NCI-H2196 (cell line): ENCODE results near the gene USO1.
A peak's percentile ranks its signal among the peaks of the same experiment; 100 is the strongest.
"Not testable (repeated sequence)": the region's sequence is repeated elsewhere in the genome, so short reads cannot be mapped to it uniquely, and the experiment has no call there.

ENCODE experiments used
- DNase-seq: peaks from one replicate; lab custom pipeline; 2025; ENCODE audit not compliant: unreplicated experiment; lab: John Stamatoyannopoulos, UW

USO1 gene

DNA sequence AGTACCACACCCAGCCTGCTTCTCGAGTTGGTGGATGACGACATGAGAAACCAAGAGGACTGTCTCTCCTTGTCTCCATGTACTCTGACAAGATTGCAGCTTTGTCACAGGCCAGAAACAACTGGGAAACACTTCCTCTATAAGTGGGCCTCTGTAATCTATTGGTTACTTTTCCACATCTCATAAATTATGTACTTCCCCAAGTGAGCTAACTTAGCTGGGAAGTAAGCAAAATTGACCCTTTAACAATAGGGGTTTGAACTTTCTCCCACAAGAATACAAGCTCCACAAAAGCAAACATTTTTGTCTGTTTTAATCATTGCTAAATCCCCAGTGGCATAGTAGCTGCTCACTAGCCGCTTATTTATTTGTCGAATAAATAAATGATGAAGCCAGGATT is 14.1 kb upstream of the USO1 start:
- DNase-seq, result no peak

DNA sequence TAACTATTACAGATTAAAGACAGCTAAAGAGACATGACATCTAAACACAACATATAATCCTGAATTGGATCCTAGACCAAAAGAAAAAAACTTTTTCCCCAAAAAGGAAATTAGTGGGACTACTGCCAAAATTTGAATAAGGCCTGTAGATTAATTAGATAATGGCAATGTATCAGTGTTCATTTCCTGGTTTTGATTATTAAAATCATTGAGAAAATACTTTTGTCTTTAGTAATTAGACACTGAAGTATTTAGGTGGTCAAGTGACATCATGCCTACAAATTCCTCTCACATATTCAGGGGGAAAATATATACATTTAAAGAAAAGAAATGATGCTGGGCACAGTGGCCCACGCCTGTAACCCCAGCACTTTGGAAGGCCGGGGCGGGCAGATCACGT is 10.4 kb upstream of the USO1 start:
- DNase-seq, result no peak

- DNase-seq, result no peak
Observed at GRCh38 chr4:75714704-75715103, 9.7 kb upstream of the USO1 start.

GRCh38 chr4:75715105-75715799 is 9.1 kb upstream of the USO1 start:
- DNase-seq, result no peak

- not testable (repeated sequence) for DNase-seq
Observed at GRCh38 chr4:75716054-75716453, 8.3 kb upstream of the USO1 start.

DNA sequence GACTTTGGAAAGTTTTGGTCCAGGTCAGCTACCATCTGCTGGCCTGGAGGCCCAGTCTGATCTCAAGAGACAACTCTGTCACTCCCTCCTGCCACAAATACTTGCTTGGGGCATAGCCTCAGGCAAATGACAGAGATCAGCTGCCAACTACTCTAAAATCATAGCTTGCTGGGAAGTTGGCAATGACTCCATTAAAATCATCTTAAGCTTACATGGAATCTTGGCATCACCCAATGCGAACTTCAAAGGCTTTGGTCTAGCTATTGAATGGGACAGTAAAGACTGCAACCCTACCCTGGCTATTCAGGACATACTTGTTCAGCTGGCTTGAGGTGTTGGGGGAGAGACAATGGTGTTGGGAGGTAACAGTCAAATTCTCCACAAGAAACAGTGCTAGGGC is 7.0 kb upstream of the USO1 start:
- no peak for DNase-seq

DNA sequence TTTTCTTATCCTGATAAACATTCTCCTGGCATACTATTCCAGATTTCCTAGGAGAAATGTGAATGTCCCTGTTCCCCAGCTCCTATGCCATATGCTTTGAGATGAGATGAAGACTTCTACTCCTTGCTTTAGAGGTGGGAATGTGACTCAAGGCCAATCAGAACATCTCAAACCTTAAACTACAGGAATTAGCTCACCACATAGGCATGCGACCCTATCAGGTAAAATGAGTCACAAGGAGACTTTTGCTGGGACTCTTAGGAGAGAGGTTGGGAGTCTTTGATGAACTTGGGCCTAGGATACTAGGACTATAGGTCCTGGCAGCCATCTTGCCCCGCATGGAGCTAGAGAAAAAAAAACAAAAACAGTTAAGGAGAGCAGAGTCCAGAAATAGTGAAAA is 5.8 kb upstream of the USO1 start:
- no peak for DNase-seq

DNA sequence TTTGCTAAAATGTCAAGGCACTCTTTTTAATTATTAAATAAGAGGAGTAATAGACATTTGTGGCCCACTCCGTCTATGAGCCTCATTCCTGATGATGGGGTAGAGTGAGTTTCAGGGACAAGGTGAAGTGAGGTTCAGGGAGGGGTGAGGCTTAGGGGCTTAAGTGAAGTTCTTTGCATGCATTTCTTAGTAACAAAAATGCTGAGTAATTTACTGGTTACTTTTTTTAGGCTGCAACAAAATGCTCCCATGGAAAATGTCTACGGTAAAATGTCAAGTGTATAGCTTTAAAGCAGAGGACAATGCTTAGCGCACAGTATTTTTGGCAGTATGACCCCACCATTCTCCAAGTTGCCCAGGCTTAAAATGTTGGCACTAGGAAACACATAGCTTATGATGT is 2.0 kb upstream of the USO1 start:
- no peak for DNase-seq

DNA sequence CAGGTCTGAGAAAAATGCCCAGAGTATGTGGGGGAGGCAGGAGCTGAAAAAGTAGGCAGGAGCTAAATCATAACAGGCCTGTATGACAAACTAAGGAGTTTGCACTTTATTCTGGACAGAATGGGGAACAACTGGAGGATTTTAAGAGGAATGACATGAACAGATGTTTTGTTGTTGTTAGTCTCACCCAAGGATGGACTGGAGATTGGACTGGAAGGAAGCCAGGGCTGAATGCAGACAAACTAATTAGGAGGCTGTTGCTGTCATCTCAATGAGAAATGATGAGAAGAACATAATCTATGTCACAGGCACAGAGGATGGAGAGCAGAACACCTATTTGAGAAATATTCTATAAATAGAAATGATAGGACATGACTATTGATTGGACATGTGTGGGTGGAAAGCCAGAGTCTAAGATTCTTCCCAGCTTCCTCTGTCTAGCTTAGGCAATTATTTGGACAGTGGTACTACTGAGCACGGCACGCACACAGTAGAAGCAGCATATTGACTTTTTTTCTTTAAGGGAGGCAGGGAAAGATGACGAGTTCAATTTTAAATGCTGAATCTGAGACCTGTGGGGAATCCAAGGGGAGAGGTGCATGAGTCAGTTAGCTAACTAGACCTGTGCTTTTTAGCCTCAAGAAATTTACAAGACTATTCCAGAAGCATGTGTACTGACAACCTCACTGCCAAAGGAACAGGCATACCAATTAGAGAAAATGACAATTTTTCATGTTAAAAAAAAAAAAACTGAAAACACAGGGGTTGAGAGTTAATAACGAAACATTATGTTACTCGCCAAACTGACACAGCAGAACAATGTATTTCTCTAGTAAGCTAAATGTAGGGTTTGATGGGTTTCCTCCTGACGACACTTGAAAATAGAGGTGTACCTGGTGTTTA is 963 bp upstream of the USO1 start:
- no peak for DNase-seq

DNA sequence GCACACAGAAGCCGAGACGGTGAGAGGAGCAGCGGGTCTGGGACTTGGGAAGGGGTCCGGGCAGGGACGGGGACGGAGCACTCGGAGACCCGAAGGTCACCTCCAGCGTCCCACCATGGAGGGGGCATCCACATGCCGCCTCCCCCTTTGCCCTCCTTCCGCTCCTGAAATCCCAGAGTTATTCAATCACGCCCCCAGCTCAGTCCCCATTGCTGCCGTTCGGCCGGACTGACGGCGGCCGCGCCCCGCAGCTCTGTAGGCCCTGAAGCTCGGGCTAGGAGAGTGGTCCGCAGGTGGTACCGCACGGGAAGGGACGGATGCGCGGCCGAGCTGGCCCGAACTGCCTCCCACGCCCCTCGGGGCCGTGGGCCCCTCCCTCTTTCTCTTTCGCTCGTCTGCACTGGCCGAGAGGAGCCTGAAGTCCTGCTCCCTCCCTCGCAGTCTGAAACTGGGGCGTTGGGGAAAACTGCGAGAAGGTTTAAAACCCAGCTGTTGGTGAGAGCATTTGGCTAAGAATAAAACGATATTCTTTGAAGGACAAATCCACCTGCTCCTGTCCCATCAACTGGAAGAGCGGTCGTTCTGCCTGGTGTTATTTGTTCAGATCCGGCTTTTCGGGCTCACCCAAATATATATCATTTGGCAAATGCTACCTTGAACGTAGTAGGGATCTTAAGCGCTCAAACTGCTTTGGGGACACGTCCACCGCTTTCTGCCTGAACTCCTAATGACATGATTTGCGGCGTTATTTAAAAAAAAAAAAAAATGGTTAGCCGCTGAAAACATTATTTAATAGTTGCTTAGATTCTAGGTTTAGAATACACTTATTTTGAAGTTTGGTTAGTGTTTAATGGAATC is 719 bp downstream of the USO1 start:
- peak; percentile 17 for DNase-seq

DNA sequence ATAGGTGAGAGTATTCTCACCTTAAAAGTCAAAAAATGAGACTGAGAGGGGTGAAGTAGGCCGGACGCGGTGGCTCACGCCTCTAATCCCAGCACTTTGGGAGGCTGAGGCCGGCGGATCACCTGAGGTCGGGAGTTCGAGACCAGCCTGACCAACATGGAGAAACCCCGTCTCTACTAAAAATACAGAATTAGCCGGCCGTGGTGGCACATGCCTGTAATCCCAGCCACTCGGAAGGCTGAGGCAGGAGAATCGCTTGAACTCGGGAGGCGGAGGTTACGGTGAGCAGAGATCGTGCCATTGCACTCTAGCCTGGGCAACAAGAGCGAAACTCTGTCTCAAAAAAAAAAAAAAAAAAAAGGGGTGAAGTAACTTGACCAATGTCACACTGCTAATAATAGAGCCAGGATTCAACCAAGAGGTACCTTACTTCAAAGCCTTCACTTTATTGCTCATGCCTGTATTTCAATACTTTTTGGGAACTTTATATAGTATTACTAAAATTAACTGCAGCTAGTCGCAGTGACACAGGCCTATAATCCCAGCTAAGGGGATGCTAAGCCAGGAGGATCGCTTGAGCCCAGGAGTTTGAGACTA is 1.7 kb downstream of the USO1 start:
- DNase-seq, result not testable (repeated sequence)

- no peak for DNase-seq
Observed at GRCh38 chr4:75726577-75726976, 2.2 kb downstream of the USO1 start.

GRCh38 chr4:75727073-75727472 is 2.7 kb downstream of the USO1 start:
- no peak for DNase-seq

DNA sequence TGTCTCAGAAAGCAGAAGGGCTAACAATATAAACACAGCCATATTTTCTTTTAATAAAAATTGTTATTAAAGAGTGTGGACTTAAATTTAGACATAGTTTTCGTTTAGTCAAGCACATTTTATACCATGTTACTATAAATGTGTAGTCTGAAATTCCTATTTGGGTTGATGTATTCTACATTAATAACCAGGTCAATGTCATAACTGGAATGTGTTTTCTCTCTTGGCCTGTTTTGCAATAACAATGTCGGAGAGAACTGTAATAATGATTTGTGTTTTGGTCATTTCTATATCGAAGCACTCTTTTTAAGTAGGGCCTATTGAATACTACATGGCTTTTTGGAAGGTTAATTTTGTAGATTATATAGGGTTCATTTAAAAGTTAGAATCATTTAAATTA is 5.5 kb downstream of the USO1 start:
- no peak for DNase-seq

GRCh38 chr4:75733369-75733768 is 9.0 kb downstream of the USO1 start:
- DNase-seq, result no peak

GRCh38 chr4:75735525-75735924 is 11.1 kb downstream of the USO1 start:
- DNase-seq, result no peak

DNA sequence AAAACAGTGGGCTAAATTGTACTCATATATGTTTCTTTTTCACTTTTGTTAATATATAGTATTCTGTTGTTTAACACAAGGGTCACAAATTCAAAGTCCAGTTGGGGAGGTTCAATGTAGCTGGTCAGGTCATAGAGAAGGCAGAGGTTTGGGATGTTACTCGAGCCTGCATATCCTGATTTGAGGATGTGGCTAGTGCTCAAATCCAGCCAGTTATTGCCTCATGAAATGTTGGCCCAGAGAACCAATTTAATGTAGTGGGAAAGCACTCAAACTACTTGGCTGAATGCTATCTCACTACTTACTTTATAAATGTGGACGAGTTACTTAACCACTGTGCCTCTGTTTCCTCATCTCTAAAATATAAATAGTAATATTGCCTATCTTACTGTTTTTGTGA is 12.5 kb downstream of the USO1 start:
- DNase-seq, result no peak

DNA sequence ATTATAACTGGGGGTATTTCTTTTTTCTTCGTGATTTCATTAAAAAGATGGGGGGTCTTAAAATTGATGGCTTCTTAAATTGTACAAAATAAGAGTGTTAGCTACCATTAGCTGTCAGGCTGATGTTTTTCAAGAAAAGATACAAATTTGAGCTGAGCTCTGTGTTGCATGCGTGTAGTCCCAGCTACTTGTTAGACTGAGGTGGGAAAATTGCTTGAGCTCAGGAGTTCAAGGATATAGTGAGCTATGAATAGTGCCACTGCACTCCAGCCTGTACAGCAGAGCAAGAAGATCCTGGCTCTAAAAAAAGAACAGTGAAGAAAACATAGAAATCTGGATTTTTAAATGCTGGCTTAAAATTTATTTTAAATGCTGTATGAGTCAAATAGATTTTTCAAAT is 13.0 kb downstream of the USO1 start:
- no peak for DNase-seq

- no peak for DNase-seq
Observed at GRCh38 chr4:75741027-75741426, 16.6 kb downstream of the USO1 start.

- DNase-seq, result no peak
Observed at GRCh38 chr4:75742451-75742850, 18.1 kb downstream of the USO1 start.

- DNase-seq, result no peak
Observed at GRCh38 chr4:75745161-75745560, 20.8 kb downstream of the USO1 start.
